GM23338 (cell line): ENCODE measurements around the gene U2SURP. TPM values are rescaled to one million over a fixed set of nuclear protein-coding genes. Genes with fewer than 3 reads are reported as not detected.

ENCODE experiments used
- ATAC-seq: fragments of 200-7000 bp; cut with Tn5 transposase; 3 replicates; pipeline ENCODE4 v1.9.1; 2020
- DNase-seq: peaks from one replicate; pipeline ENCODE4 v3.0.0-alpha.2; 2015; ENCODE audit warnings: low spot score
- H2AFZ ChIP-seq: fragments of 200-600 bp; sonication (generic); 2 replicates; pipeline ENCODE4 v1.8.0; 2016; ENCODE audit warnings: antibody characterized with exemption, mild to moderate bottlenecking, moderate library complexity
- H3F3A ChIP-seq: fragments of 200-600 bp; sonication (generic); replicated peaks from 2 replicates; pipeline ENCODE4 v1.8.0; 2017; ENCODE audit warnings: antibody characterized with exemption, mixed run types, low read depth
- H3K27ac ChIP-seq: fragments of 200-600 bp; sonication (generic); 2 replicates; pipeline ENCODE4 v1.6.1; 2016; ENCODE audit warnings: low read depth
- H3K27me3 ChIP-seq: fragments of 200-600 bp; sonication (generic); 2 replicates; pipeline ENCODE4 v1.8.0; 2016; ENCODE audit warnings: mild to moderate bottlenecking, mixed run types, moderate library complexity; ENCODE audit not compliant: insufficient read depth
- H3K36me3 ChIP-seq: fragments of 200-600 bp; sonication (generic); 2 replicates; pipeline ENCODE4 v1.8.0; 2016; ENCODE audit warnings: mild to moderate bottlenecking; ENCODE audit not compliant: insufficient read depth
- H3K4me1 ChIP-seq: fragments of 200-600 bp; sonication (generic); 2 replicates; pipeline ENCODE4 v1.8.0; 2016; ENCODE audit warnings: mild to moderate bottlenecking, moderate library complexity; ENCODE audit not compliant: insufficient read depth
- H3K4me2 ChIP-seq: fragments of 200-600 bp; sonication (generic); 2 replicates; pipeline ENCODE4 v1.7.1; 2017; ENCODE audit warnings: mixed run types
- H3K4me3 ChIP-seq: fragments of 200-600 bp; sonication (generic); 2 replicates; pipeline ENCODE4 v1.6.1; 2016; ENCODE audit warnings: mixed run types
- H3K79me2 ChIP-seq: fragments of 200-600 bp; sonication (generic); replicated peaks from 2 replicates; pipeline ENCODE4 v1.8.0; 2017; ENCODE audit warnings: mild to moderate bottlenecking; ENCODE audit not compliant: insufficient read depth
- H3K9me2 ChIP-seq: fragments of 200-600 bp; sonication (generic); 2 replicates; pipeline ENCODE4 v1.8.0; 2017; ENCODE audit not compliant: insufficient read depth
- H4K20me1 ChIP-seq: fragments of 200-600 bp; sonication (generic); replicated peaks from 2 replicates; pipeline ENCODE4 v1.8.0; 2017; ENCODE audit warnings: mild to moderate bottlenecking; ENCODE audit not compliant: insufficient read depth
- H3K27ac Mint-ChIP-seq: 2 replicates; pipeline ENCODE4 v1.8.0; 2020; ENCODE audit warnings: inconsistent platforms, mild to moderate bottlenecking, moderate library complexity, mixed read lengths
- H3K27me3 Mint-ChIP-seq: 3 replicates; pipeline ENCODE4 v1.8.0; 2022; ENCODE audit warnings: low read depth, mild to moderate bottlenecking, moderate library complexity, mixed read lengths, inconsistent platforms; ENCODE audit not compliant: insufficient read depth, poor library complexity
- H3K36me3 Mint-ChIP-seq: 3 replicates; pipeline ENCODE4 v1.8.0; 2021; ENCODE audit warnings: low read depth, mild to moderate bottlenecking, inconsistent platforms, moderate library complexity, mixed read lengths
- H3K4me1 Mint-ChIP-seq: 3 replicates; pipeline ENCODE4 v1.8.0; 2020; ENCODE audit warnings: mild to moderate bottlenecking, inconsistent platforms, mixed read lengths
- H3K4me3 Mint-ChIP-seq: 3 replicates; pipeline ENCODE4 v1.8.0; 2021; ENCODE audit warnings: moderate library complexity, mild to moderate bottlenecking, inconsistent platforms, mixed read lengths
- H3K9me3 Mint-ChIP-seq: 3 replicates; pipeline ENCODE4 v1.8.0; 2020; ENCODE audit warnings: moderate library complexity, mild to moderate bottlenecking, inconsistent platforms, mixed read lengths
- CREB1 ChIP-seq: fragments of 250-450 bp; sonication (Bioruptor Pico); IDR thresholded peaks from 2 replicates; pipeline ENCODE4 v1.5.0; 2020; ENCODE audit warnings: low read depth, mild to moderate bottlenecking, moderate library complexity
- CTCF ChIP-seq, 2 experiments: fragments of 200-600 bp in 1 of 2; sonication (generic) in 1 of 2; conservative IDR thresholded peaks; 2 replicates each; pipeline versions ENCODE4 v1.5.1 to v1.6.1; 2016 to 2017; ENCODE audit warnings: antibody characterized with exemption in 2 of 2, low read depth in 2 of 2, mild to moderate bottlenecking in 2 of 2, moderate library complexity in 1 of 2
- ETS1 ChIP-seq: IDR thresholded peaks from 2 replicates; pipeline ENCODE4 v1.6.1; 2016; ENCODE audit warnings: antibody characterized with exemption
- EZH2phosphoT487 ChIP-seq: fragments of 200-600 bp; sonication (generic); IDR thresholded peaks from one replicate; pipeline ENCODE4 v1.8.1; 2018; ENCODE audit warnings: antibody characterized with exemption; ENCODE audit not compliant: unreplicated experiment
- JUNB ChIP-seq: IDR thresholded peaks from one replicate; pipeline ENCODE4 v1.6.1; 2016; ENCODE audit warnings: antibody characterized with exemption; ENCODE audit not compliant: unreplicated experiment
- POLR2AphosphoS5 ChIP-seq: IDR thresholded peaks from 2 replicates; pipeline ENCODE4 v1.6.1; 2016; ENCODE audit warnings: antibody characterized with exemption, low read depth
- STAT1 ChIP-seq: IDR thresholded peaks from one replicate; pipeline ENCODE4 v1.6.1; 2016; ENCODE audit warnings: antibody characterized with exemption; ENCODE audit not compliant: unreplicated experiment
- ZNF114 ChIP-seq: fragments of 250-450 bp; sonication (Bioruptor Pico); IDR thresholded peaks from 2 replicates; pipeline ENCODE4 v1.5.0; 2020; ENCODE audit warnings: mild to moderate bottlenecking, moderate library complexity
- ZNF331 ChIP-seq: fragments of 250-450 bp; sonication (Bioruptor Pico); IDR thresholded peaks from 2 replicates; pipeline ENCODE4 v1.5.0; 2020; ENCODE audit warnings: low read depth, mild to moderate bottlenecking, moderate library complexity
- polyA plus RNA-seq: library from polyadenylated mRNA; unstranded; fragments of >200 nt; fragmentation: Nextera tagmentation; extraction: Ambion mirVana; gene quantifications from 2 replicates; pipeline ENCODE4 v1.2.1, GENCODE V29; 2016
- total RNA-seq: library from RNA; depleted of rRNA; stranded (reverse); fragments of >200 nt; shearing (Covaris generic); gene quantifications from 2 replicates; pipeline ENCODE4 v1.2.3, GENCODE V29; 2014
- TF ChIP-seq, protein P1 (sequence below): IDR thresholded peaks from one replicate; pipeline ENCODE4 v1.6.1; 2018; ENCODE audit warnings: antibody characterized with exemption; ENCODE audit not compliant: unreplicated experiment

Gene U2SURP
- total and polyA plus RNA-seq, 2 experiments from 2014 or later = 116 to 372 TPM

DNA sequence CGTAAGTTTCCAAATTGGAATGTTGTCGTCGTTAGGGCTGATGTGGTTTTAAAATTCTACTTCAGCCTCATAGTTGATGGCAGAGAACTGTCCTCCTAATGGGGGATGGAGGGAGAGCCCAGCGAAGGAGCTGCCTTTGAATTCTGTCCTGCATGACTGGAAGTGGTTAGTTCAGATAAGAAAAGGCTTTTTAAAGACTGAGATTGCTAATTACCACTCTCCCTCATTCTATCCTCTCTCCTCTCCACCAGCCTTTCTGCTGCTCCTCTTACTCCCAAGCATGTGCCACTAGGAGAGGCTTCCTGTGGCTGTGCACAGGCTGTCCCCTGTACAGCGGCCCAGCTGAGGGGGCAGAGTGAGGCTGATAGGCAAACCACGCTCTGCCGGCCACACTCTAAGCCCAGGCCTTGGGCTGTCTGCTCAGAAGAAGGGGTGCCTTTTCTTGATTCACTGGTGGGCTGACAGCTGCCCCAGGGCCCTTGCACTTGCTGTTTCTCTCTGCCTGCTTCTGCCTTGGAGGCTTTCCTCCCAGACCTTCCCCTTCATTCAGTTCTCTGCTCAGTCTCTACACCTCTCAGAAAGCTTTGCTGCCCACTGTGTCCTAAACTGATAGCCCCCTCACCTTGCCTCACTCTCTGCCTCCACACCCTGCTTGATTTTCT is 29.1 kb upstream of the U2SURP start (continued):
- TF ChIP-seq CTCF (conservative IDR thresholded peaks at IDR 0.05; ENCODE audit: low read depth in 2 of 2) (no peak), EZH2phosphoT487 (no peak), ETS1 (no peak), CREB1 (CRISPR knock-in tag) (no peak), ZNF331 (CRISPR knock-in tag) (no peak)
- TF ChIP-seq, protein P1, sequence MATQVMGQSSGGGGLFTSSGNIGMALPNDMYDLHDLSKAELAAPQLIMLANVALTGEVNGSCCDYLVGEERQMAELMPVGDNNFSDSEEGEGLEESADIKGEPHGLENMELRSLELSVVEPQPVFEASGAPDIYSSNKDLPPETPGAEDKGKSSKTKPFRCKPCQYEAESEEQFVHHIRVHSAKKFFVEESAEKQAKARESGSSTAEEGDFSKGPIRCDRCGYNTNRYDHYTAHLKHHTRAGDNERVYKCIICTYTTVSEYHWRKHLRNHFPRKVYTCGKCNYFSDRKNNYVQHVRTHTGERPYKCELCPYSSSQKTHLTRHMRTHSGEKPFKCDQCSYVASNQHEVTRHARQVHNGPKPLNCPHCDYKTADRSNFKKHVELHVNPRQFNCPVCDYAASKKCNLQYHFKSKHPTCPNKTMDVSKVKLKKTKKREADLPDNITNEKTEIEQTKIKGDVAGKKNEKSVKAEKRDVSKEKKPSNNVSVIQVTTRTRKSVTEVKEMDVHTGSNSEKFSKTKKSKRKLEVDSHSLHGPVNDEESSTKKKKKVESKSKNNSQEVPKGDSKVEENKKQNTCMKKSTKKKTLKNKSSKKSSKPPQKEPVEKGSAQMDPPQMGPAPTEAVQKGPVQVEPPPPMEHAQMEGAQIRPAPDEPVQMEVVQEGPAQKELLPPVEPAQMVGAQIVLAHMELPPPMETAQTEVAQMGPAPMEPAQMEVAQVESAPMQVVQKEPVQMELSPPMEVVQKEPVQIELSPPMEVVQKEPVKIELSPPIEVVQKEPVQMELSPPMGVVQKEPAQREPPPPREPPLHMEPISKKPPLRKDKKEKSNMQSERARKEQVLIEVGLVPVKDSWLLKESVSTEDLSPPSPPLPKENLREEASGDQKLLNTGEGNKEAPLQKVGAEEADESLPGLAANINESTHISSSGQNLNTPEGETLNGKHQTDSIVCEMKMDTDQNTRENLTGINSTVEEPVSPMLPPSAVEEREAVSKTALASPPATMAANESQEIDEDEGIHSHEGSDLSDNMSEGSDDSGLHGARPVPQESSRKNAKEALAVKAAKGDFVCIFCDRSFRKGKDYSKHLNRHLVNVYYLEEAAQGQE = no peak

GRCh38 chr3:142973217-142974009 is 28.0 kb upstream of the U2SURP start:
- H3K9me3 Mint-ChIP-seq = no peaks in the 10 kb centered on the region
- no peak overlapping the region for H3K4me2 ChIP-seq
- H3K4me3 ChIP-seq = no peak overlapping the region
- H4K20me1 ChIP-seq = no peaks in the 10 kb centered on the region
- no peak overlapping the region for H3K27ac ChIP-seq
- H3K27me3 ChIP-seq = no peaks in the 10 kb centered on the region
- no peaks in the 10 kb centered on the region for H3F3A ChIP-seq
- TF ChIP-seq EZH2phosphoT487 (no peak), ZNF331 (CRISPR knock-in tag) (no peak), JUNB (no peak), ZNF114 (CRISPR knock-in tag) (no peak), POLR2AphosphoS5 (no peak), STAT1 (no peak), CTCF (conservative IDR thresholded peaks at IDR 0.05; ENCODE audit: low read depth in 2 of 2) (no peak), CREB1 (CRISPR knock-in tag) (no peak)
- TF ChIP-seq, protein P1 = no peak
- ATAC-seq = peak; percentile 20; the same call in 1 of the 3 replicates
- peaks cover 4% of the 10 kb centered on the region; the same call in 1 of the 3 replicates for H3K4me1 Mint-ChIP-seq
- no peaks in the 10 kb centered on the region for H3K9me2 ChIP-seq
- no peaks in the 10 kb centered on the region for H3K36me3 Mint-ChIP-seq
- H2AFZ ChIP-seq = peak overlapping the region; percentile 77; the same call in 1 of the 2 replicates
- no peaks in the 10 kb centered on the region for H3K36me3 ChIP-seq
- H3K27ac Mint-ChIP-seq = no peak overlapping the region
- peaks cover 7% of the 10 kb centered on the region for H3K27me3 Mint-ChIP-seq
- no peak for DNase-seq
- no peak overlapping the region for H3K4me3 Mint-ChIP-seq
- no peaks in the 10 kb centered on the region for H3K4me1 ChIP-seq
- no peaks in the 10 kb centered on the region for H3K79me2 ChIP-seq
